PC-3 (cell line): ENCODE measurements around the gene SLC25A11. TPM values are rescaled to one million over a fixed set of nuclear protein-coding genes. Genes with fewer than 3 reads are reported as not detected.

ENCODE experiments used
- ATAC-seq: fragments of 200-7000 bp; cut with Tn5 transposase; 2 replicates; pipeline ENCODE4 v1.9.1; 2020; ENCODE audit warnings: mild to moderate bottlenecking, moderate library complexity
- BruUV-seq: library from RNA; stranded (reverse); fragments of 400-500 nt; replicated peaks from 2 replicates; lab custom pipeline; 2021; lab: Mats Ljungman, UMichigan
- CTCF ChIA-PET: fragments of 300-600 bp; sonication (Branson Sonifier 250); formaldehyde crosslinking; loops from one replicate; lab custom pipeline; 2022; ENCODE audit warnings: antibody characterized with exemption; lab: Charles Lee
- POLR2A ChIA-PET: fragments of 300-600 bp; sonication (Branson Sonifier 250); formaldehyde crosslinking; loops from one replicate; lab custom pipeline; 2022; ENCODE audit warnings: antibody characterized with exemption; ENCODE audit not compliant: unreplicated experiment; lab: Charles Lee
- DNase-seq: peaks from one replicate; pipeline ENCODE4 v3.0.0-alpha.2; 2015
- H2AFZ ChIP-seq: fragments of 300-600 bp; sonication (generic); 2 replicates; pipeline ENCODE4 v1.6.0; 2016; ENCODE audit warnings: antibody characterized with exemption, low read length
- H3F3A ChIP-seq: fragments of 300-600 bp; sonication (generic); one replicate; pipeline ENCODE4 v1.6.0; 2017; ENCODE audit warnings: antibody characterized with exemption, low read length, control low read depth, mild to moderate bottlenecking; ENCODE audit not compliant: unreplicated experiment
- H3K27ac ChIP-seq: fragments of 300-600 bp; sonication (generic); 2 replicates; pipeline ENCODE4 v1.5.1; 2016; ENCODE audit warnings: mild to moderate bottlenecking, low read length
- H3K27me3 ChIP-seq: fragments of 300-600 bp; sonication (generic); 2 replicates; pipeline ENCODE4 v1.6.1; 2016; ENCODE audit warnings: low read length, mixed read lengths
- H3K36me3 ChIP-seq: fragments of 300-600 bp; sonication (generic); 2 replicates; pipeline ENCODE4 v1.6.1; 2016; ENCODE audit warnings: low read depth, mixed run types, low read length, mixed read lengths
- H3K4me1 ChIP-seq: fragments of 300-600 bp; sonication (generic); 2 replicates; pipeline ENCODE4 v1.5.1; 2016; ENCODE audit warnings: low read length; ENCODE audit not compliant: insufficient read depth
- H3K4me2 ChIP-seq: fragments of 300-600 bp; sonication (generic); 2 replicates; pipeline ENCODE4 v1.6.0; 2016; ENCODE audit warnings: low read length
- H3K4me3 ChIP-seq: fragments of 300-600 bp; sonication (generic); 2 replicates; pipeline ENCODE4 v1.5.1; 2016; ENCODE audit warnings: mild to moderate bottlenecking, low read length, mixed read lengths
- H3K79me2 ChIP-seq: fragments of 300-600 bp; sonication (generic); 2 replicates; pipeline ENCODE4 v1.6.1; 2017; ENCODE audit warnings: low read length, mixed read lengths
- H3K9ac ChIP-seq: fragments of 300-600 bp; sonication (generic); 2 replicates; pipeline ENCODE4 v1.6.0; 2016; ENCODE audit warnings: mild to moderate bottlenecking, low read length
- H3K9me2 ChIP-seq: fragments of 300-600 bp; sonication (generic); replicated peaks from 2 replicates; pipeline ENCODE4 v1.6.1; 2016; ENCODE audit warnings: mixed run types, low read length, mixed read lengths
- H3K9me3 ChIP-seq: fragments of 300-600 bp; sonication (generic); 2 replicates; pipeline ENCODE4 v1.6.1; 2016; ENCODE audit warnings: low read length, mixed read lengths
- H4K20me1 ChIP-seq: fragments of 300-600 bp; sonication (generic); 2 replicates; pipeline ENCODE4 v1.6.1; 2016; ENCODE audit warnings: low read length, mixed read lengths
- CTCF ChIP-seq: fragments of 300-600 bp; sonication (generic); conservative IDR thresholded peaks from 2 replicates; pipeline ENCODE4 v1.5.1; 2017; ENCODE audit warnings: antibody characterized with exemption, low read depth, mild to moderate bottlenecking, low read length
- EZH2 ChIP-seq: fragments of 300-600 bp; sonication (generic); IDR thresholded peaks from one replicate; pipeline ENCODE4 v1.6.1; 2017; ENCODE audit warnings: antibody characterized with exemption, mild to moderate bottlenecking, low read length; ENCODE audit not compliant: unreplicated experiment
- EZH2phosphoT487 ChIP-seq: fragments of 300-600 bp; sonication (generic); IDR thresholded peaks from 2 replicates; pipeline ENCODE4 v1.6.1; 2018; ENCODE audit warnings: mild to moderate bottlenecking, antibody characterized with exemption, low read length, borderline replicate concordance
- intact Hi-C: fragments of 100-400 bp; cut with micrococcal nuclease; formaldehyde crosslinking; loops from 2 replicates; pipeline ENCODE4 v1.9.0; 2023
- microRNA-seq: library from miRNA; unstranded; fragments of <30 nt; microRNA quantifications from one replicate; pipeline ENCODE4 v1.1.0, GENCODE V29; 2020; ENCODE audit not compliant: unreplicated experiment
- total RNA-seq: library from RNA; depleted of rRNA; stranded (reverse); fragments of >200 nt; gene quantifications from 2 replicates; pipeline ENCODE4 v1.2.3, GENCODE V29; 2014; rRNA removed

The SLC25A11 gene
- total RNA-seq, 1 experiment from 2014 or later, result 72.1 TPM

- Histone ChIP-seq H3K36me3 (peaks cover 4% of the 10 kb centered on the region; the same call in 1 of the 2 replicates), H3K9me2 (no peaks in the 10 kb centered on the region), H3K27ac (no peak overlapping the region), H3K9me3 (no peaks in the 10 kb centered on the region), H3K4me2 (no peak overlapping the region), H3K79me2 (no peaks in the 10 kb centered on the region), H3F3A (no peaks in the 10 kb centered on the region), H3K9ac (no peak overlapping the region), H4K20me1 (no peaks in the 10 kb centered on the region), H3K4me1 (no peaks in the 10 kb centered on the region), H3K4me3 (no peak overlapping the region), H2AFZ (no peak overlapping the region), H3K27me3 (no peaks in the 10 kb centered on the region)
- DNase-seq (no peak), ATAC-seq (no peak)
- POLR2A ChIA-PET, result no interaction called here
- BruUV-seq, result no TSS peak
- intact Hi-C loops, result no loop called here
- TF ChIP-seq CTCF (no peak), EZH2 (no peak), EZH2phosphoT487 (no peak)
- CTCF ChIA-PET, result no interaction called here
These were observed 48.1 kb downstream of the SLC25A11 start for GRCh38 chr17:4891411-4892410.

GRCh38 chr17:4887581-4887980, 52.3 kb downstream of the SLC25A11 start:
- no peak for TF ChIP-seq EZH2
- TF ChIP-seq CTCF, result no peak
- TF ChIP-seq EZH2phosphoT487, result no peak
- no peak for ATAC-seq
- Histone ChIP-seq H3K79me2 (no peaks in the 10 kb centered on the region), H2AFZ (no peak overlapping the region), H3K36me3 (peaks cover 6% of the 10 kb centered on the region), H3K27me3 (no peaks in the 10 kb centered on the region), H3K4me1 (no peaks in the 10 kb centered on the region), H3F3A (no peaks in the 10 kb centered on the region), H3K4me3 (no peak overlapping the region), H3K4me2 (no peak overlapping the region), H3K9ac (no peak overlapping the region), H3K9me3 (no peaks in the 10 kb centered on the region), H3K27ac (no peak overlapping the region), H3K9me2 (no peaks in the 10 kb centered on the region), H4K20me1 (no peaks in the 10 kb centered on the region)
- no peak for DNase-seq
- no TSS peak for BruUV-seq
- ChIA-PET POLR2A (no interaction called here), CTCF (no interaction called here)
- intact Hi-C loops, result loop anchor here (10.0 kb wide), 1 partner anchor 53 kb away; the partner anchor contains the start of gene MINK1

Small RNA genes within 50 kb of the gene (microRNA-seq; reads per million reads assigned to microRNA genes)
- not detected for gene MIR6864
- gene MIR6865, result not detected

Other genes starting within 250 kb of the SLC25A11 start
- 35.1 and 37.6 TPM in 2 replicates for gene PELP1, start 235.9 kb downstream of the SLC25A11 start, total RNA-seq
- 22.2 and 28.1 TPM in 2 replicates for gene ARRB2, start 229.4 kb downstream of the SLC25A11 start, total RNA-seq
- 25.4 and 28.9 TPM in 2 replicates for gene MED11, start 208.6 kb downstream of the SLC25A11 start, total RNA-seq
- gene ZMYND15, start 200.2 kb downstream of the SLC25A11 start, total RNA-seq, result 0.51 and 0.58 TPM in 2 replicates
- 22.1 and 38.7 TPM in 2 replicates for gene CXCL16, start 200.1 kb downstream of the SLC25A11 start, total RNA-seq
- not detected in 2 replicates for gene TM4SF5, start 168.2 kb downstream of the SLC25A11 start, total RNA-seq
- 1.2 and 3.1 TPM in 2 replicates for gene VMO1, start 153.7 kb downstream of the SLC25A11 start, total RNA-seq
- gene GLTPD2, start 151.1 kb downstream of the SLC25A11 start, total RNA-seq, result 0.98 TPM in 1 of 2 replicates, not detected in the other
- 281 and 405 TPM in 2 replicates for gene PSMB6, start 143.9 kb downstream of the SLC25A11 start, total RNA-seq
- 24.3 and 27.3 TPM in 2 replicates for gene PLD2, start 132.9 kb downstream of the SLC25A11 start, total RNA-seq
- 44.5 and 64.8 TPM in 2 replicates for gene MINK1, start 106.7 kb downstream of the SLC25A11 start, total RNA-seq
- 0.35 and 0.36 TPM in 2 replicates for gene C17orf107, start 40.5 kb downstream of the SLC25A11 start, total RNA-seq
- gene CHRNE, start 36.9 kb downstream of the SLC25A11 start, total RNA-seq, result 0.11 TPM in 1 of 2 replicates, not detected in the other
- gene GP1BA, start 7.8 kb downstream of the SLC25A11 start, total RNA-seq, result not detected in 2 replicates
- 37.8 and 43.1 TPM in 2 replicates for gene RNF167, start 222 bp upstream of the SLC25A11 start, total RNA-seq
- gene PFN1, start 8.5 kb upstream of the SLC25A11 start, total RNA-seq, result 1,914 and 2,339 TPM in 2 replicates
- 2.4 and 7.5 TPM in 2 replicates for gene ENO3, start 11.1 kb upstream of the SLC25A11 start, total RNA-seq
- gene SPAG7, start 27.8 kb upstream of the SLC25A11 start, total RNA-seq, result 44.1 and 48.4 TPM in 2 replicates
- 6.2 and 27.2 TPM in 2 replicates for gene CAMTA2, start 47.6 kb upstream of the SLC25A11 start, total RNA-seq
- not detected in 2 replicates for gene INCA1, start 57.5 kb upstream of the SLC25A11 start, total RNA-seq
- gene KIF1C, start 57.9 kb upstream of the SLC25A11 start, total RNA-seq, result 60.9 and 67.9 TPM in 2 replicates
- not detected in 2 replicates for gene SLC52A1, start 95.4 kb upstream of the SLC25A11 start, total RNA-seq
- 0.58 and 0.84 TPM in 2 replicates for gene ZFP3, start 138.4 kb upstream of the SLC25A11 start, total RNA-seq
- gene ZNF232, start 171.8 kb upstream of the SLC25A11 start, total RNA-seq, result 3.5 and 4.7 TPM in 2 replicates
- gene USP6, start 176.0 kb upstream of the SLC25A11 start, total RNA-seq, result not detected in 2 replicates